IPS-11a (cell line): ENCODE measurements around the gene TMEM98.
"Not testable (repeated sequence)": the region's sequence is repeated elsewhere in the genome, so short reads cannot be mapped to it uniquely, and the experiment has no call there.

Experiments used
- H3K4me3 ChIP-seq: one replicate; pipeline ENCODE4 v1.5.1; 2013; ENCODE audit warnings: low read depth, low read length, control low read depth

TMEM98 gene

GRCh38 chr17:32941419-32942032, 13.6 kb downstream of the TMEM98 start:
- H3K4me3 ChIP-seq, result no peak overlapping the region

GRCh38 chr17:32943206-32943605, 15.3 kb downstream of the TMEM98 start:
- H3K4me3 ChIP-seq, result no peak overlapping the region

GRCh38 chr17:32943647-32944191, 15.8 kb downstream of the TMEM98 start:
- no peak overlapping the region for H3K4me3 ChIP-seq

GRCh38 chr17:32944248-32945020, 16.5 kb downstream of the TMEM98 start:
- H3K4me3 ChIP-seq, result no peak overlapping the region

GRCh38 chr17:32946375-32947135, 18.6 kb downstream of the TMEM98 start:
- H3K4me3 ChIP-seq, result no peak overlapping the region

GRCh38 chr17:32947736-32948135, 19.8 kb downstream of the TMEM98 start:
- H3K4me3 ChIP-seq, result no peak overlapping the region

- H3K4me3 ChIP-seq, result no peak overlapping the region
Observed at GRCh38 chr17:32949181-32949580, 21.2 kb downstream of the TMEM98 start.

GRCh38 chr17:32952491-32952890, 24.5 kb downstream of the TMEM98 start:
- H3K4me3 ChIP-seq, result not testable (repeated sequence)

- no peak overlapping the region for H3K4me3 ChIP-seq
Observed at GRCh38 chr17:32953045-32953444, 25.1 kb downstream of the TMEM98 start.

GRCh38 chr17:32953857-32954256, 25.9 kb downstream of the TMEM98 start:
- H3K4me3 ChIP-seq, result no peak overlapping the region

- H3K4me3 ChIP-seq, result no peak overlapping the region
Observed at GRCh38 chr17:32954477-32954876, 26.5 kb downstream of the TMEM98 start.

GRCh38 chr17:32955155-32955554, 27.2 kb downstream of the TMEM98 start:
- no peak overlapping the region for H3K4me3 ChIP-seq

- H3K4me3 ChIP-seq, result no peak overlapping the region
Observed at GRCh38 chr17:32956240-32956970, 28.5 kb downstream of the TMEM98 start.

GRCh38 chr17:32958418-32958817, 30.5 kb downstream of the TMEM98 start:
- H3K4me3 ChIP-seq, result no peak overlapping the region

GRCh38 chr17:32960815-32961214, 32.9 kb downstream of the TMEM98 start:
- no peak overlapping the region for H3K4me3 ChIP-seq

GRCh38 chr17:32962320-32962711, 34.4 kb downstream of the TMEM98 start:
- no peak overlapping the region for H3K4me3 ChIP-seq

GRCh38 chr17:32964541-32964940, 36.6 kb downstream of the TMEM98 start:
- no peak overlapping the region for H3K4me3 ChIP-seq

- H3K4me3 ChIP-seq, result not testable (repeated sequence)
Observed at GRCh38 chr17:32969231-32969630, 41.3 kb downstream of the TMEM98 start.

GRCh38 chr17:32970281-32970680, 42.3 kb downstream of the TMEM98 start:
- no peak overlapping the region for H3K4me3 ChIP-seq

GRCh38 chr17:32971171-32971570, 43.2 kb downstream of the TMEM98 start:
- H3K4me3 ChIP-seq, result no peak overlapping the region

- H3K4me3 ChIP-seq, result no peak overlapping the region
Observed at GRCh38 chr17:32976131-32976530, 48.2 kb downstream of the TMEM98 start.
